22Rv1 (cell line): ENCODE data around the gene THOC5.

Experiments used
- ZFX ChIP-seq: fragments of 450-650 bp; IDR thresholded peaks from 2 replicates; pipeline ENCODE4 v1.6.1; 2017; ENCODE audit warnings: antibody characterized with exemption, borderline replicate concordance
- TF ChIP-seq, protein P1 (sequence below): fragments of 450-650 bp; IDR thresholded peaks from 2 replicates; pipeline ENCODE4 v1.5.1; 2017; ENCODE audit warnings: mild to moderate bottlenecking

DNA sequence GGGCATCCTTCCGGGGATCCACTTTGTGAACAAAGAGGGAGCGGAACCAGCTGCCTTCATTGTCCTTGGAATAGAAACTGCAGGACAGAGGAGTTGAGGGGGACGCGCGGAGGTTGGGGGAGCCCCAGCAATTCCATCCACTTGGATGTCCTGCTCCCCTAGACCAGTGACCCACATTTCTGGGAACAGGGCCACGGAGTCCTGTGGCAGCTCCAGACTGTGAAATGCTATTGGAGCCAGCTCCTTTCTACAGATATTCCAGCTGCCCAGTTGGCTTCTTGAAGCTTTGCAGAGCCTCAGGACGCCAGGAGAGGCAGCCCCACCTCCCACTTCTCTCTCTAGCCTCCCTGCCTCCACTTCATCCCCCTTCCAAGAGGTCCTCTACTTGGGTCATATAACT, 16.9 kb upstream of the THOC5 start:
- TF ChIP-seq, protein P1, sequence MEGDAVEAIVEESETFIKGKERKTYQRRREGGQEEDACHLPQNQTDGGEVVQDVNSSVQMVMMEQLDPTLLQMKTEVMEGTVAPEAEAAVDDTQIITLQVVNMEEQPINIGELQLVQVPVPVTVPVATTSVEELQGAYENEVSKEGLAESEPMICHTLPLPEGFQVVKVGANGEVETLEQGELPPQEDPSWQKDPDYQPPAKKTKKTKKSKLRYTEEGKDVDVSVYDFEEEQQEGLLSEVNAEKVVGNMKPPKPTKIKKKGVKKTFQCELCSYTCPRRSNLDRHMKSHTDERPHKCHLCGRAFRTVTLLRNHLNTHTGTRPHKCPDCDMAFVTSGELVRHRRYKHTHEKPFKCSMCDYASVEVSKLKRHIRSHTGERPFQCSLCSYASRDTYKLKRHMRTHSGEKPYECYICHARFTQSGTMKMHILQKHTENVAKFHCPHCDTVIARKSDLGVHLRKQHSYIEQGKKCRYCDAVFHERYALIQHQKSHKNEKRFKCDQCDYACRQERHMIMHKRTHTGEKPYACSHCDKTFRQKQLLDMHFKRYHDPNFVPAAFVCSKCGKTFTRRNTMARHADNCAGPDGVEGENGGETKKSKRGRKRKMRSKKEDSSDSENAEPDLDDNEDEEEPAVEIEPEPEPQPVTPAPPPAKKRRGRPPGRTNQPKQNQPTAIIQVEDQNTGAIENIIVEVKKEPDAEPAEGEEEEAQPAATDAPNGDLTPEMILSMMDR, result no peak
- TF ChIP-seq ZFX, result no peak
